KMS-11 (cell line): ENCODE measurements around the gene CD101.

Source experiments
- H2AFZ ChIP-seq: fragments of 200-600 bp; sonication (generic); 2 replicates; pipeline ENCODE4 v1.6.1; 2016; ENCODE audit warnings: antibody characterized with exemption, mixed run types, low read depth
- H3K27ac ChIP-seq: fragments of 200-600 bp; sonication (generic); 2 replicates; pipeline ENCODE4 v1.6.1; 2016; ENCODE audit warnings: mild to moderate bottlenecking, mixed run types
- H3K27me3 ChIP-seq: fragments of 200-600 bp; sonication (generic); 2 replicates; pipeline ENCODE4 v1.6.1; 2017; ENCODE audit warnings: mild to moderate bottlenecking, low read depth, mixed run types, moderate library complexity; ENCODE audit not compliant: insufficient read depth
- H3K36me3 ChIP-seq: fragments of 200-600 bp; sonication (generic); 2 replicates; pipeline ENCODE4 v1.6.1; 2017; ENCODE audit warnings: mild to moderate bottlenecking, mixed run types; ENCODE audit not compliant: insufficient read depth
- H3K4me1 ChIP-seq: fragments of 200-600 bp; sonication (generic); 2 replicates; pipeline ENCODE4 v1.6.1; 2016; ENCODE audit warnings: mild to moderate bottlenecking, low read depth, mixed run types; ENCODE audit not compliant: poor library complexity, severe bottlenecking
- H3K4me2 ChIP-seq: fragments of 200-600 bp; sonication (generic); 2 replicates; pipeline ENCODE4 v1.7.0; 2016; ENCODE audit warnings: mild to moderate bottlenecking, mixed run types
- H3K4me3 ChIP-seq: fragments of 200-600 bp; sonication (generic); IDR thresholded peaks from 2 replicates; pipeline ENCODE4 v1.6.1; 2017; ENCODE audit warnings: low read depth, low read length, mixed read lengths; ENCODE audit not compliant: insufficient read depth
- H3K79me2 ChIP-seq: fragments of 200-600 bp; sonication (generic); 2 replicates; pipeline ENCODE4 v1.6.1; 2016; ENCODE audit warnings: low read depth, mixed run types; ENCODE audit not compliant: insufficient read depth
- H3K9ac ChIP-seq: fragments of 200-600 bp; sonication (generic); 2 replicates; pipeline ENCODE4 v1.6.1; 2016; ENCODE audit warnings: mild to moderate bottlenecking, mixed run types
- H4K20me1 ChIP-seq: fragments of 200-600 bp; sonication (generic); 2 replicates; pipeline ENCODE4 v1.6.1; 2016; ENCODE audit warnings: mild to moderate bottlenecking, mixed run types; ENCODE audit not compliant: insufficient read depth
- CTCF ChIP-seq: fragments of 200-600 bp; sonication (generic); conservative IDR thresholded peaks from 2 replicates; pipeline ENCODE4 v1.6.1; 2017; ENCODE audit warnings: low read depth, mild to moderate bottlenecking, antibody characterized with exemption, low read length, moderate library complexity, mixed read lengths

The CD101 gene

DNA sequence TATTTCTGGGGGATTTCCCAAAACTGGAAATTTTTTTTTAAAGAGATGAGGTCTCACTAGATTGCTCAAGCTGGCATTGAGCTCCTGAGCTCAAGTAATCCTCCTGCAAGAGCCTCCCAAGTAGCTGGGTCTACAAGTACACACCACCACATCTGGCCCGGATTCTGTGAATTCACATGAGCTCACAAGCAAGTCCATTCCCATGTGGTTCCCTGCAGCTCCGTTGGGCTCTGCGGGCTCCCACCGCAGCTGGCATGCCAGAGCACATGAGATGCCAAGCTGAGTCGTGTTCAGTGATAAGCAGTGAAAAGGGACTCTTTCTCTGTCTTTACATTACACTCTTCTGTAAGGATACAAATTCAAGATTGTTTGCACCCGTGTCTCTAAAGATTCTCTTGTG is 36.7 kb downstream of the CD101 start:
- Histone ChIP-seq H4K20me1 (no peaks in the 10 kb centered on the region), H3K27me3 (no peaks in the 10 kb centered on the region), H3K27ac (no peak overlapping the region), H3K79me2 (no peaks in the 10 kb centered on the region), H3K36me3 (no peaks in the 10 kb centered on the region), H3K4me2 (no peak overlapping the region), H3K4me1 (no peaks in the 10 kb centered on the region), H3K9ac (no peak overlapping the region), H2AFZ (no peak overlapping the region), H3K4me3 (no peak overlapping the region)
- TF ChIP-seq CTCF = no peak

DNA sequence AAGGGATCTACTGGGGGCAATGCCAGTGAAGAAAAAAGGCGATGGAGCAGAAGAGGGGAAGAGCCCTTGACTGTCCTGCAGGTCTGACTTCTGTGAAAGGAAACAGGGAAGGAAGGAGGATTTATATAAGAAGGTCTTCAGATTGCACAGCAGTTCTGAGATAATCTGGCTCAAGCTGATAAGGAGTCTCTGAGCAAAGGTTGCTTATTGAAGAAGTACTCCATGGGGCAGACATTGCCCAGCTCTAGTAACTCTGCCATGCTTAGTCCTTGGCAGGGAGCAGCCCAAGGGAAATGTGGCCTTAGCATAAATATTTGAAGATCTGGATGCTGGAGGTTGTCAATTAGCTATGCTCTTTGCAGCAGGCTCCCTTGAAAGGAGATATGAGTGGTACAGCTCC is 42.7 kb downstream of the CD101 start:
- no peak for TF ChIP-seq CTCF
- Histone ChIP-seq H3K4me2 (no peak overlapping the region), H3K27me3 (no peaks in the 10 kb centered on the region), H4K20me1 (no peaks in the 10 kb centered on the region), H3K36me3 (no peaks in the 10 kb centered on the region), H3K4me1 (no peaks in the 10 kb centered on the region), H3K4me3 (no peak overlapping the region), H3K27ac (no peak overlapping the region), H3K9ac (no peak overlapping the region), H3K79me2 (no peaks in the 10 kb centered on the region), H2AFZ (no peak overlapping the region)

DNA sequence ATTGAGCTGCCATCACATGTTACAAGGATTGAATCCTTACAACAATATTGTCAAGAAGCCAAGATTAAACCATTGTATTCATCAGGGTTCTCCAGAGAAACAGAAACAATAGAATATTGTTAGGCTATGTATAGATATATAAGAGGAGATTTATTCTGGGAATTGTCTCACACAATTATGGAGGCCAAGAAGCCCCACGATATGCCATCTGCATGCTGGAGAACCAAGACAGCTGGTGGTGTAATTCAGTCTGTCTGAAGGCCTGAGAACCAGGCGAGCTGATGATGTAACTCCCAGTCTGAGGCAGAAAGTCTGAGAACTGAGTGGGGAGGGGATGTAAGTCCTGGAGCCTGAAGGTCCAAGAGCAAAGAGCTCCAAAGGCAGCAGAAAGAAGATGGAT is 44.1 kb downstream of the CD101 start:
- Histone ChIP-seq H3K27ac (no peak overlapping the region), H3K4me3 (no peak overlapping the region), H3K4me2 (no peak overlapping the region), H3K4me1 (no peaks in the 10 kb centered on the region), H3K9ac (no peak overlapping the region), H4K20me1 (no peaks in the 10 kb centered on the region), H2AFZ (no peak overlapping the region), H3K36me3 (no peaks in the 10 kb centered on the region), H3K79me2 (no peaks in the 10 kb centered on the region), H3K27me3 (no peaks in the 10 kb centered on the region)
- TF ChIP-seq CTCF = no peak

GRCh38 chr1:117046781-117047180 is 45.2 kb downstream of the CD101 start:
- no peak overlapping the region for H3K4me3 ChIP-seq
- H3K27me3 ChIP-seq = no peaks in the 10 kb centered on the region
- no peak for TF ChIP-seq CTCF
- no peaks in the 10 kb centered on the region for H4K20me1 ChIP-seq
- H2AFZ ChIP-seq = no peak overlapping the region
- no peak overlapping the region for H3K27ac ChIP-seq
- no peaks in the 10 kb centered on the region for H3K4me1 ChIP-seq
- no peaks in the 10 kb centered on the region for H3K79me2 ChIP-seq
- no peak overlapping the region for H3K4me2 ChIP-seq
- no peak overlapping the region for H3K9ac ChIP-seq
- H3K36me3 ChIP-seq = no peaks in the 10 kb centered on the region

DNA sequence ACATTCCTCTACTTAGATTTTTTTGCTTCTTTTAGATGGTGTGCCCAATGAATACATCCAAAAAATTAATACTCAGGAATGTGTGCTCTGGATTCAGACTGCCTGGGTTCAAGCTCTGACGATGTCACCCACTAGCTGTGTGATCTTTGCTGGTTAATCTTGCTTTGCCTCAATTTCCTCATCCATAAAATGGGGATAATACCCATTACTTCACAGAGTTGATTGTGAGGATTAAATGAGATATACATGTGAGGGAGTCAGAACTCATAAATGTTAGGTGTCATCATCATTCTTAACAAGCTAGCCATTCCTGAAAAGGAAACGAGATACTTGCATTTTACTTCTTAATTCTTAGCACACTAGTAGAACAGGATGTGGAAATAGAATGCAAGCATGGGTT is 45.7 kb downstream of the CD101 start:
- Histone ChIP-seq H3K4me3 (no peak overlapping the region), H3K36me3 (no peaks in the 10 kb centered on the region), H2AFZ (no peak overlapping the region), H3K4me2 (no peak overlapping the region), H3K4me1 (no peaks in the 10 kb centered on the region), H3K27me3 (no peaks in the 10 kb centered on the region), H4K20me1 (no peaks in the 10 kb centered on the region), H3K27ac (no peak overlapping the region), H3K79me2 (no peaks in the 10 kb centered on the region), H3K9ac (no peak overlapping the region)
- TF ChIP-seq CTCF = no peak
